GM18858 (cell line): Measurements from ENCODE around the gene MCOLN2.
"Not testable (repeated sequence)": the region's sequence is repeated elsewhere in the genome, so short reads cannot be mapped to it uniquely, and the experiment has no call there.

Experiments used
- ATAC-seq: cut with Tn5 transposase; IDR thresholded peaks from one replicate; pipeline ENCODE4 v1.9.1; 2021; ENCODE audit not compliant: unreplicated experiment

The MCOLN2 gene

GRCh38 chr1:84902727-84903126 lies 94.2 kb downstream of the MCOLN2 start:
- ATAC-seq: not testable (repeated sequence)

GRCh38 chr1:84899969-84900368 lies 96.9 kb downstream of the MCOLN2 start:
- no peak for ATAC-seq

- no peak for ATAC-seq
Measured at GRCh38 chr1:84896279-84896678, 100.6 kb downstream of the MCOLN2 start.

- no peak for ATAC-seq
Measured at GRCh38 chr1:84892705-84893618, 104.0 kb downstream of the MCOLN2 start, which contains the start of gene LPAR3. Gene LPAR3 (minus strand): TSS chr1:84893206. CDS start chr1:84866120, 27,086 bp downstream.

- ATAC-seq: no peak
Measured at GRCh38 chr1:84890566-84890965, 106.3 kb downstream of the MCOLN2 start.

- ATAC-seq: no peak
Measured at GRCh38 chr1:84889437-84889836, 107.5 kb downstream of the MCOLN2 start.

- ATAC-seq: no peak
Measured at GRCh38 chr1:84888753-84889152, 108.2 kb downstream of the MCOLN2 start.

GRCh38 chr1:84887261-84887934 lies 109.5 kb downstream of the MCOLN2 start:
- ATAC-seq: no peak

- no peak for ATAC-seq
Measured at GRCh38 chr1:84885469-84885868, 111.4 kb downstream of the MCOLN2 start.

- no peak for ATAC-seq
Measured at GRCh38 chr1:84884671-84885389, 112.1 kb downstream of the MCOLN2 start.

- no peak for ATAC-seq
Measured at GRCh38 chr1:84883286-84883685, 113.6 kb downstream of the MCOLN2 start.

- no peak for ATAC-seq
Measured at GRCh38 chr1:84877592-84877991, 119.3 kb downstream of the MCOLN2 start.

- ATAC-seq: no peak
Measured at GRCh38 chr1:84876353-84876752, 120.6 kb downstream of the MCOLN2 start.
